ENCODE data around the gene PRSS38.

Gene PRSS38

DNA sequence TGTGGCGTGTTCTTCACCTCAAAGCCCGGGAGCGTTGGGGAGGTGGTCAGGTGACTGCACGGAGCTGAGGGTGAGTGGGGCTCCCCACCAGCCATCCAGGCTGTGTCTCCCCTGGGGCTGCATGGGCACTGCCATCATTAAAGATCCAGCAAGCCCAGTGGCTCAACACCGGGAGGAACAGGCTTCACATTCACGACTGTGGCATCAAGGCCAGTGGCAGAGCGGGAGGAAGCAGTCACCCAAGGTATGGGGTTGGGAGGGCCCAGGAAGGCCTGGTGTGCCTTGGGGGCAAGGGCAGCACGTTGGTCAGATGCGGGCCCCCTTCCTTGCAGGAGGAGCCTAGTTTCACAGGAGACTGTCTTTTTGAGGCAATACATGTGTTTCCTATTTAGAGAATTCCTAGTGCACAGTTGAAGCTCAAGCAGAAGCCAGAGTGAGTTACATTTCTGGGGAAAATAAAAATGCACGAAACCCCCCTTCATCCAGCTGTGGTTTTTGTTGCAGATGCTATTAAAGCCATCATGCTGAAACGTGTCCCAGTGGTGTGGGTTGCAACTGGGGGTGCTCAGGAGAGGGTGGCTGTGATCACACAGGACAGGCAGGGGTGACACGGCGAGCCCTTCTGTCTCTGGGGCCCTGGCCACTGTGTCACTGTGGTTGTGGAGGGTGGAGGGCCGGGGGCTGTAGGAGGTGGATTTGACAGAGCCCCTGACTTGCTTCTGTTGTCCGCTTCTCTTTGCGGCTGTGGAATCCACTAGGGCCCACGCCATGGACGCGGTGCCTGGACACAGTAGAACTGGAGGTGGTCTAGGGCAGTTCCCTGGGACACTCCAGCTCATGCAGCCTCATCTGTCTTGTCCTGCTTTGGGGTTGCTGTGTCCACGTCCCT lies 46.2 kb upstream of the PRSS38 start:
- TF ChIP-seq, protein P1, sequence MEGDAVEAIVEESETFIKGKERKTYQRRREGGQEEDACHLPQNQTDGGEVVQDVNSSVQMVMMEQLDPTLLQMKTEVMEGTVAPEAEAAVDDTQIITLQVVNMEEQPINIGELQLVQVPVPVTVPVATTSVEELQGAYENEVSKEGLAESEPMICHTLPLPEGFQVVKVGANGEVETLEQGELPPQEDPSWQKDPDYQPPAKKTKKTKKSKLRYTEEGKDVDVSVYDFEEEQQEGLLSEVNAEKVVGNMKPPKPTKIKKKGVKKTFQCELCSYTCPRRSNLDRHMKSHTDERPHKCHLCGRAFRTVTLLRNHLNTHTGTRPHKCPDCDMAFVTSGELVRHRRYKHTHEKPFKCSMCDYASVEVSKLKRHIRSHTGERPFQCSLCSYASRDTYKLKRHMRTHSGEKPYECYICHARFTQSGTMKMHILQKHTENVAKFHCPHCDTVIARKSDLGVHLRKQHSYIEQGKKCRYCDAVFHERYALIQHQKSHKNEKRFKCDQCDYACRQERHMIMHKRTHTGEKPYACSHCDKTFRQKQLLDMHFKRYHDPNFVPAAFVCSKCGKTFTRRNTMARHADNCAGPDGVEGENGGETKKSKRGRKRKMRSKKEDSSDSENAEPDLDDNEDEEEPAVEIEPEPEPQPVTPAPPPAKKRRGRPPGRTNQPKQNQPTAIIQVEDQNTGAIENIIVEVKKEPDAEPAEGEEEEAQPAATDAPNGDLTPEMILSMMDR (IDR thresholded peaks at IDR 0.05; ENCODE audit: borderline replicate concordance, insufficient read depth, low read depth, low read length): no peak
- no peak overlapping the region for H3K4me3 ChIP-seq (ENCODE audit: low read depth, low read length)

GRCh38 chr1:227769936-227770494 lies 45.5 kb upstream of the PRSS38 start:
- no peak overlapping the region for H3K4me3 ChIP-seq (ENCODE audit: low read depth, low read length)
- TF ChIP-seq, protein P1 (IDR thresholded peaks at IDR 0.05; ENCODE audit: borderline replicate concordance, insufficient read depth, low read depth, low read length): no peak

DNA sequence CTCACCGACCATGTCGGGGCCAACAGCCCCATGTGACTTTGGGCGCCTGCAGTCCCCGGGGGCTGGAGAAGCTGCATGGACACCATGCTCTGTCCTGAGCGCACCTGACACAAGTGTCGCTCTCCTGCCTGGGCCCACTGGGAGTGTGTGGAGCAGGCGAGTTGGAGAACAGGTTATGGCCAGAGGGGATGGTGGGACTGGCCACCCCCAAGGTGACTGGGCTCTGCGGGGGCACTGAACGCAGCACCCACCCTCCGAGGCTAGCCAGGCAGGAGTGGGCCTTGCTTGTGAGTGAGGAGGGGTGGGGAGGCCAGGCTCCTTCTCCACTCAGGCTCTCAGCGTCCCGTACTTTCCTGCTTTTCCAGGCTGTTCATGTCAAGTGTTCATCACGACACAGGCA lies 44.7 kb upstream of the PRSS38 start:
- H3K4me3 ChIP-seq (ENCODE audit: low read depth, low read length): no peak overlapping the region
- TF ChIP-seq, protein P1 (IDR thresholded peaks at IDR 0.05; ENCODE audit: borderline replicate concordance, insufficient read depth, low read depth, low read length): no peak

DNA sequence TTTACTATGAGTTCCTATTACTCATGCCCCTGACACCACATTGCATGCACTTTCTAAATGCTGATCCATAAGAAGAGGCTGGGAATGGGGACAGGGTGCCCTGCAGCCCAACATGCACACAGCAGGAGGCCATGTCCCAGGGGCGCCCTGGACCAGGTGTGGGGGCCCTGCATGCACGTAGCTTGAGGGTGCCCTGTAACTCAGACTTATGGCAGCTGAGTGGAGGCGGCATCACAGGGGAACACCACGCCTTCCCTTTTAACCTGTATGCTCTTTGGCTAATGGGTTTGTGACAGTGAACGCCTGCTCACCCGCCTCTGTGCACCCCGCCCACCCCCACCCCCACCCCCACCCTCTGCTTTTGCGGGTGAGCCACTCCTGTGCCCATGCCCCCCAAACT lies 44.1 kb upstream of the PRSS38 start:
- TF ChIP-seq, protein P1 (IDR thresholded peaks at IDR 0.05; ENCODE audit: borderline replicate concordance, insufficient read depth, low read depth, low read length): no peak

GRCh38 chr1:227771771-227772170 lies 43.7 kb upstream of the PRSS38 start:
- no peak overlapping the region for H3K4me3 ChIP-seq (ENCODE audit: low read depth, low read length)
- TF ChIP-seq, protein P1 (IDR thresholded peaks at IDR 0.05; ENCODE audit: borderline replicate concordance, insufficient read depth, low read depth, low read length): no peak

More for the DNA sequence above, 44.1 kb upstream of the PRSS38 start:
- no peak overlapping the region for H3K4me3 ChIP-seq (ENCODE audit: low read depth, low read length)

DNA sequence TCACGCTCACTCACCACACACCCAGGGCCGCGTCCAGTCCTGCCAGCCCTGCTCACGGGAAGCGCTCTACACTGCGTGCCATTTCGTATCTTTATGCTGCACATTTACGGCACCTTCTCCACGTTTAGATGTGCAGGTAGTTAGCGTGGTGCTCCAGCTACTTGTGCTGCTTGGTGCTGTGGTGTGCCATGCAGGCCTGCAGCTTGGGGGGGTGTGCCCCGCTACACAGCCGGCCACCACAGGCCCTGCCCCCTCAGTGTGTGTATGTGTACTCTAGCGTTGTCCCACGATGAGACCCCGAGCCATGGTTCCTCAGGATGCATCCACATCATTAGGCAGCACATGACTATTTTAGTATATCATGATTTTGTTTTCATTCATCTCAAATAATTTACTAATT lies 41.9 kb upstream of the PRSS38 start:
- TF ChIP-seq, protein P1 (IDR thresholded peaks at IDR 0.05; ENCODE audit: borderline replicate concordance, insufficient read depth, low read depth, low read length): no peak
- H3K4me3 ChIP-seq (ENCODE audit: low read depth, low read length): no peak overlapping the region

Measured in GM12875 (cell line).